Endothelial cell of umbilical vein (primary cell): Measurements from ENCODE around the gene CHCHD3. TPM values are rescaled to one million over a fixed set of nuclear protein-coding genes. Genes with fewer than 3 reads are reported as not detected.

Experiments used
- BruUV-seq: library from RNA; stranded (reverse); fragments of 400-500 nt; replicated peaks from 2 replicates; lab custom pipeline; 2021; lab: Mats Ljungman, UMichigan
- CTCF ChIA-PET: fragments of 300-600, 350-600 bp; sonication (Branson Sonifier 250); formaldehyde crosslinking; loops from one replicate; lab custom pipeline; 2021; ENCODE audit warnings: antibody characterized with exemption, inconsistent platforms; lab: Charles Lee
- POLR2A ChIA-PET: fragments of 300-600, 350-600 bp; sonication (Branson Sonifier 250); formaldehyde crosslinking; loops from one replicate; lab custom pipeline; 2021; ENCODE audit warnings: antibody characterized with exemption, inconsistent platforms; lab: Charles Lee
- DNase-seq: peaks from one replicate; pipeline ENCODE4 v3.0.0-alpha.2; 2011; ENCODE audit warnings: low read depth, low spot score
- FAIRE-seq: peaks from 2 replicates; lab custom pipeline; 2011; peaks lifted over from hg19 to GRCh38; lab: Jason Lieb, UNC
- H2AFZ ChIP-seq: 2 replicates; pipeline ENCODE4 v1.6.0; 2012; ENCODE audit warnings: low read depth, low read length, control low read depth, inconsistent platforms
- H3K27ac ChIP-seq: 2 replicates; pipeline ENCODE4 v1.5.1; 2011; ENCODE audit warnings: low read depth, mild to moderate bottlenecking, control low read depth, low read length, moderate library complexity; ENCODE audit not compliant: insufficient read depth
- H3K27me3 ChIP-seq, 2 experiments: 2 replicates each; pipeline versions ENCODE4 v1.6.0 to v1.6.1; 2011; ENCODE audit warnings: low read length in 2 of 2, mixed read lengths in 1 of 2; ENCODE audit not compliant: control insufficient read depth in 2 of 2, insufficient read depth in 2 of 2
- H3K36me3 ChIP-seq, 2 experiments: 2 replicates in 1 of 2; 3 replicates in 1 of 2; pipeline ENCODE4 v1.5.1; 2011; ENCODE audit warnings: low read length in 2 of 2, mild to moderate bottlenecking in 1 of 2, moderate library complexity in 1 of 2; ENCODE audit not compliant: control insufficient read depth in 2 of 2, insufficient read depth in 2 of 2; ENCODE audit errors: extremely low read depth in 1 of 2
- H3K4me1 ChIP-seq: 3 replicates; pipeline ENCODE4 v1.5.1; 2011; ENCODE audit warnings: mild to moderate bottlenecking, low read length; ENCODE audit not compliant: control insufficient read depth, insufficient read depth; ENCODE audit errors: extremely low read depth
- H3K4me2 ChIP-seq: 2 replicates; pipeline ENCODE4 v1.6.1; 2011; ENCODE audit warnings: low read length, control low read depth, mixed read lengths; ENCODE audit not compliant: insufficient read depth
- H3K4me3 ChIP-seq, 3 experiments: fragments of 200-600 bp in 1 of 3; sonication (generic), shearing (Covaris generic) in 1 of 3; replicated peaks in 1 of 3; 2 replicates each; pipeline ENCODE4 v1.5.1; 2011 to 2016; ENCODE audit warnings: control low read depth in 3 of 3, low read length in 3 of 3, mild to moderate bottlenecking in 2 of 3, inconsistent platforms in 1 of 3, low read depth in 1 of 3, moderate library complexity in 1 of 3; ENCODE audit not compliant: insufficient read depth in 1 of 3
- H3K79me2 ChIP-seq: 2 replicates; pipeline ENCODE4 v1.6.0; 2012; ENCODE audit warnings: low read length, inconsistent platforms; ENCODE audit not compliant: control insufficient read depth, insufficient read depth
- H3K9ac ChIP-seq: replicated peaks from 2 replicates; pipeline ENCODE3; 2011; ENCODE audit warnings: low read length, control low read depth; ENCODE audit not compliant: insufficient read depth; ENCODE audit errors: extremely low read depth
- H3K9me1 ChIP-seq: replicated peaks from 3 replicates; pipeline ENCODE4 v1.6.0; 2011; ENCODE audit warnings: mild to moderate bottlenecking, low read length; ENCODE audit not compliant: control insufficient read depth, insufficient read depth; ENCODE audit errors: extremely low read depth
- H3K9me3 ChIP-seq: replicated peaks from 2 replicates; pipeline ENCODE4 v1.5.1; 2012; ENCODE audit warnings: low read length, inconsistent platforms; ENCODE audit not compliant: control insufficient read depth, insufficient read depth
- H4K20me1 ChIP-seq: replicated peaks from 2 replicates; pipeline ENCODE3; 2011; ENCODE audit warnings: mild to moderate bottlenecking, low read length; ENCODE audit not compliant: control insufficient read depth, insufficient read depth; ENCODE audit errors: extremely low read depth
- EZH2 ChIP-seq: IDR thresholded peaks from 2 replicates; pipeline ENCODE4 v1.6.1; 2012; ENCODE audit warnings: borderline replicate concordance, low read depth, mild to moderate bottlenecking, moderate library complexity, low read length, inconsistent platforms; ENCODE audit not compliant: severe bottlenecking
- FOS ChIP-seq: IDR thresholded peaks from 2 replicates; pipeline ENCODE4 v1.6.1; 2011; ENCODE audit warnings: mild to moderate bottlenecking, low read length, moderate library complexity, borderline replicate concordance; ENCODE audit not compliant: insufficient read depth
- GATA2 ChIP-seq: IDR thresholded peaks from 2 replicates; pipeline ENCODE4 v1.7.0; 2011; ENCODE audit warnings: low read depth, mild to moderate bottlenecking, moderate library complexity, mixed read lengths, low read length; ENCODE audit not compliant: insufficient read length, insufficient read depth
- JUN ChIP-seq: IDR thresholded peaks from 2 replicates; pipeline ENCODE4 v1.6.1; 2011; ENCODE audit warnings: borderline replicate concordance, low read depth; ENCODE audit not compliant: insufficient read length, insufficient read depth
- MYC ChIP-seq: IDR thresholded peaks from one replicate; pipeline ENCODE4 v1.6.1; 2011; ENCODE audit warnings: mild to moderate bottlenecking, low read depth, low read length
- POLR2A ChIP-seq: IDR thresholded peaks from 2 replicates; pipeline ENCODE4 v1.6.1; 2012; ENCODE audit warnings: low read depth, mild to moderate bottlenecking, control low read depth, low read length
- POLR2AphosphoS5 ChIP-seq: IDR thresholded peaks from 2 replicates; pipeline ENCODE4 v1.6.1; 2012; ENCODE audit warnings: low read depth, mild to moderate bottlenecking, control low read depth, low read length, moderate library complexity; ENCODE audit not compliant: insufficient read depth
- dilution Hi-C: fragments of 300-500 bp; cut with MboI; formaldehyde crosslinking; loops from one replicate; pipeline ENCODE4 v1.15.0; 2019; ENCODE audit warnings: low sequenced_read_pairs; ENCODE audit not compliant: extremely low pct_ligation_motif_present
- intact Hi-C: fragments of 100-400 bp; cut with micrococcal nuclease; formaldehyde crosslinking; loops from one replicate; pipeline ENCODE4 v1.10.0; 2022
- polyA plus RNA-seq, 4 experiments: library from polyadenylated mRNA; depleted of rRNA in 3 of 4; stranded (reverse) in 3 of 4; unstranded in 1 of 4; fragments of >200 nt; gene quantifications; 2 replicates each; pipeline versions ENCODE4 v1.2.1 to v1.2.3, GENCODE V29; 2011 to 2012; ENCODE audit warnings: missing spikeins in 1 of 4
- total RNA-seq: library from RNA; stranded (reverse); gene quantifications from 2 replicates; pipeline ENCODE4 v1.2.3, GENCODE V29; 2021
- TF ChIP-seq, protein P1 (sequence below): IDR thresholded peaks from 2 replicates; pipeline ENCODE4 v1.6.1; 2011; ENCODE audit not compliant: insufficient read depth, insufficient read length
- TF ChIP-seq, protein P2 (sequence below), 2 donors: IDR thresholded peaks; 1 replicate in 1 of 2; 2 replicates in 1 of 2; pipeline ENCODE4 v1.5.1; 2011; ENCODE audit warnings: low read length in 2 of 2, mild to moderate bottlenecking in 2 of 2, moderate library complexity in 2 of 2, control low read depth in 1 of 2, inconsistent platforms in 1 of 2, low read depth in 1 of 2; ENCODE audit not compliant: insufficient read depth in 1 of 2; ENCODE audit errors: extremely low read depth in 1 of 2

CHCHD3 gene
- total and polyA plus RNA-seq, 2 donors (not counting 3 experiments of a cell fraction or from before 2014, with no cell fraction given) = 22.0 to 63.7 TPM

DNA sequence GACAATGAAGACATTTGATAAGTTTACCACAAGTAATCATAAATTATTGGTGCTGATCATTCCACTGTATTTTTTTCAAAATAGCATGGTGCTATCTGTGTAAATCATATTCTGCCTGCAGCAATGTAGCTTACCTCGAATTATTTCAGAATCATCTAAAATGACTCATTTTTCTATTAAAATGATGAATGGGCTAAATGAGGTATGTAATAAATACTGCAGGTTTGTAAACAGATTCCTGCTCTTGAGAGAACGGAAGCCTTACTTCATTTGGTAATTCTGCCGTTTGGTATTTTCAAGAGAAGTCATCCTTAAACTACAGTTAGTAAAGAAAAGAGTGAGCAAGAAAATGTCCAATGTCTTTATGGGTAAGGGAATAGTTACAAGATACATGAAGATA lies 115.9 kb downstream of the CHCHD3 start:
- Histone ChIP-seq H3K79me2 (peaks cover 5% of the 10 kb centered on the region), H3K9me3 (no peaks in the 10 kb centered on the region), H3K4me3 (no peak overlapping the region), H3K4me1 (no peaks in the 10 kb centered on the region), H4K20me1 (peaks cover 3% of the 10 kb centered on the region), H2AFZ (no peak overlapping the region), H3K9me1 (no peaks in the 10 kb centered on the region), H3K27me3 (no peaks in the 10 kb centered on the region), H3K27ac (no peak overlapping the region), H3K9ac (no peak overlapping the region), H3K36me3 (no peaks in the 10 kb centered on the region), H3K4me2 (no peak overlapping the region)
- no TSS peak for BruUV-seq
- intact Hi-C loops = no loop called here
- FAIRE-seq (no peak), DNase-seq (no peak)
- ChIA-PET POLR2A (no interaction called here), CTCF (no interaction called here)
- TF ChIP-seq POLR2AphosphoS5 (no peak), MYC (no peak), EZH2 (no peak), GATA2 (no peak), FOS (no peak), JUN (no peak), POLR2A (no peak)
- TF ChIP-seq, protein P1, sequence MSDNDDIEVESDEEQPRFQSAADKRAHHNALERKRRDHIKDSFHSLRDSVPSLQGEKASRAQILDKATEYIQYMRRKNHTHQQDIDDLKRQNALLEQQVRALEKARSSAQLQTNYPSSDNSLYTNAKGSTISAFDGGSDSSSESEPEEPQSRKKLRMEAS = no peak
- TF ChIP-seq, protein P2, sequence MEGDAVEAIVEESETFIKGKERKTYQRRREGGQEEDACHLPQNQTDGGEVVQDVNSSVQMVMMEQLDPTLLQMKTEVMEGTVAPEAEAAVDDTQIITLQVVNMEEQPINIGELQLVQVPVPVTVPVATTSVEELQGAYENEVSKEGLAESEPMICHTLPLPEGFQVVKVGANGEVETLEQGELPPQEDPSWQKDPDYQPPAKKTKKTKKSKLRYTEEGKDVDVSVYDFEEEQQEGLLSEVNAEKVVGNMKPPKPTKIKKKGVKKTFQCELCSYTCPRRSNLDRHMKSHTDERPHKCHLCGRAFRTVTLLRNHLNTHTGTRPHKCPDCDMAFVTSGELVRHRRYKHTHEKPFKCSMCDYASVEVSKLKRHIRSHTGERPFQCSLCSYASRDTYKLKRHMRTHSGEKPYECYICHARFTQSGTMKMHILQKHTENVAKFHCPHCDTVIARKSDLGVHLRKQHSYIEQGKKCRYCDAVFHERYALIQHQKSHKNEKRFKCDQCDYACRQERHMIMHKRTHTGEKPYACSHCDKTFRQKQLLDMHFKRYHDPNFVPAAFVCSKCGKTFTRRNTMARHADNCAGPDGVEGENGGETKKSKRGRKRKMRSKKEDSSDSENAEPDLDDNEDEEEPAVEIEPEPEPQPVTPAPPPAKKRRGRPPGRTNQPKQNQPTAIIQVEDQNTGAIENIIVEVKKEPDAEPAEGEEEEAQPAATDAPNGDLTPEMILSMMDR (IDR thresholded peaks at IDR 0.05; ENCODE audit: extremely low read depth in 1 of 2, insufficient read depth in 1 of 2, low read depth in 1 of 2, low read length in 2 of 2) = no peak
- dilution Hi-C loops = no loop called here
